ENCODE data around the gene THPO. TPM values are rescaled to one million over a fixed set of nuclear protein-coding genes. Genes with fewer than 3 reads are reported as not detected.

Gene THPO
- polyA plus RNA-seq, 3 donors = 2.1 to 2.7 (median 2.5) TPM

- DNase-seq = no peak
Observed at GRCh38 chr3:184386047-184386806, 8.2 kb upstream of the THPO start.

DNA sequence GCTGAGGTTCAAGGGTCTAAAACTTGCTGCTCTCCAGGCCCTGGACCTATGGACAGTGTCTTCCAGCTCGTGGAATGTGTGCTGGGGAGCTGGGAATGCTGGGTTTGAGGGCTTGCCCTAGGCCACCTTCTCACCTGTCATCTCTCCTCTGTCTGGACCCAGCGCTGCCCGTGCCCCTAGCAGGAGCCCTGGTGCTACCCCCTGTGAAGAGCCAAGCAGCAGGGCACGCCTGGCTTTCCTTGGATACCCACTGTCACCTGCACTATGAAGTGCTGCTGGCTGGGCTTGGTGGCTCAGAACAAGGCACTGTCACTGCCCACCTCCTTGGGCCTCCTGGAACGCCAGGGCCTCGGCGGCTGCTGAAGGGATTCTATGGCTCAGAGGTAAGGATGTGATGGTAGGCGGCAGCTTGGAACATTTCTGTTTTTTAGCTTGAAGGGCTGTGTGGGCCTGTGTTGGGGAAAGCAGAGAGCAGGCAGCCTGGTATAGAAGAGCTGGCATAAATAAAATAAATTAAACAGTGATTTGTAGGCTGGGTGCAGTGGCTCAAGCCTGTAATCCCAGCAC is 6.9 kb upstream of the THPO start:
- no peak for DNase-seq

- no peak for DNase-seq
Observed at GRCh38 chr3:184384342-184384741, 6.3 kb upstream of the THPO start.

- no peak for DNase-seq
Observed at GRCh38 chr3:184383033-184383740, 5.2 kb upstream of the THPO start.

DNA sequence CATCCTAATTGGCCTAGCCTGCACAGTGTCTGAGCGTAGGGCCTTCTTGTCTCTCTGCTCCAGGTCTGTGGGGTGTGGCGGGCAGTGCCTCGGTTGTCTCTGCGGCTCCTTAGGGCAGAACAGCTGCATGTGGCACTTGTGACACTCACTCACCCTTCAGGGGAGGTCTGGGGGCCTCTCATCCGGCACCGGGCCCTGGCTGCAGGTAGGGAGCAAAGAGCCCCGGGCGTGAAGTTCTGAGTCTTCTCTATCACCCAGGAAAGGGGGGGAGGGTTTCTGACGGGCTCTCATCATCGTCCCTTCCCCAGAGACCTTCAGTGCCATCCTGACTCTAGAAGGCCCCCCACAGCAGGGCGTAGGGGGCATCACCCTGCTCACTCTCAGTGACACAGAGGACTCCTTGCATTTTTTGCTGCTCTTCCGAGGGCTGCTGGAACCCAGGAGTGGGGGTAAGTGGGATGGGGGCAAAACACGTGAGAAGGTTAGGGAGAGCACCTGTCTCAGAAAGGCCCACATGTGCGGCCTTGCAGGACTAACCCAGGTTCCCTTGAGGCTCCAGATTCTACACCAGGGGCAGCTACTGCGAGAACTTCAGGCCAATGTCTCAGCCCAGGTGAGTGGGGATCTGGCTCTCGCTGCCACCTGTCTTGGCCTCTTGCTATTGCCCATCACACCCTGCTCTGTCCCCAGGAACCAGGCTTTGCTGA is 4.5 kb upstream of the THPO start:
- DNase-seq = no peak

DNA sequence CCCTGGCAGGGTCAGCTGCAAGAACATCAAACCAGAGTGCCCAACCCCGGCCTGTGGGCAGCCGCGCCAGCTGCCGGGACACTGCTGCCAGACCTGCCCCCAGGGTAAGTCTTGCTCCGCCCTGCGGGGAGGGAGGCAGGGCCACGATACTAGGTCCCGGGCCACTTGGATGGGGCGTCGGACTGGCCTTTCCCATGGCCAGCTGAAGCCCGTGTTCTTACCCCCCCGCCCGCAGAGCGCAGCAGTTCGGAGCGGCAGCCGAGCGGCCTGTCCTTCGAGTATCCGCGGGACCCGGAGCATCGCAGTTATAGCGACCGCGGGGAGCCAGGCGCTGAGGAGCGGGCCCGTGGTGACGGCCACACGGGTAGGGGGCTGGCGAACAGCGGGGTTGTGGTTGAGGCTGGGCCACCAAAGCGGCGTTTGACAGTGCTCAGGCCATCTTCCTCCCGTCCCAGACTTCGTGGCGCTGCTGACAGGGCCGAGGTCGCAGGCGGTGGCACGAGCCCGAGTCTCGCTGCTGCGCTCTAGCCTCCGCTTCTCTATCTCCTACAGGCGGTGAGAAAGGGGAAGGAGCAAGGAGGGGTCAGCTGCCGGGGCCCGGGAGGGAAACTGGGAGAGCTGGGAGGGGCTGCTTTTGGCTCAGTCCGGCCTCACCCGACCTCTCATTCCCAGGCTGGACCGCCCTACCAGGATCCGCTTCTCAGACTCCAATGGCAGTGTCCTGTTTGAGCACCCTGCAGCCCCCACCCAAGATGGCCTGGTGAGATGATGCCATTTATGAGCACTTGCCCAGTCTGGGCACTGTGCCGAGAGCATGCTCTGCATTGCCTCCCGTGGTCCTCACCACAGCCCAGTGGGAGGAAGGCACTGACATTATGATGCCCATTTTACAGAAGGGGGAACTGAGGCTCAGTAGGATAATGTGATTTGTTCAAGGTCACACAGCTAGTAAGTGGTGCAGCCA is 3.5 kb upstream of the THPO start:
- no peak for DNase-seq

GRCh38 chr3:184380627-184381260 is 2.7 kb upstream of the THPO start:
- no peak for DNase-seq

DNA sequence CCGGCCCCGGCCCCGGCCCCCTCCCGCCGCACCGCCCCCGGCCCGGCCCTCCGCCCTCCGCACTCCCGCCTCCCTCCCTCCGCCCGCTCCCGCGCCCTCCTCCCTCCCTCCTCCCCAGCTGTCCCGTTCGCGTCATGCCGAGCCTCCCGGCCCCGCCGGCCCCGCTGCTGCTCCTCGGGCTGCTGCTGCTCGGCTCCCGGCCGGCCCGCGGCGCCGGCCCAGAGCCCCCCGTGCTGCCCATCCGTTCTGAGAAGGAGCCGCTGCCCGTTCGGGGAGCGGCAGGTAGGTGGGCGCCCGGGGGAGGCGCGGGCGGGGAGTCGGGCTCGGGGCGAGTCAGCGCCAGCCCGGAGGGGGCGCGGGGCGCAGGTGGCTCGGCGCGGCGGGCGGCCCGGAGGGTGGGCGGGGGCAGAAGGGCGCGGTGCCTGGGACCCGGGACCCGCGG is 2.2 kb upstream of the THPO start:
- no peak for DNase-seq

DNA sequence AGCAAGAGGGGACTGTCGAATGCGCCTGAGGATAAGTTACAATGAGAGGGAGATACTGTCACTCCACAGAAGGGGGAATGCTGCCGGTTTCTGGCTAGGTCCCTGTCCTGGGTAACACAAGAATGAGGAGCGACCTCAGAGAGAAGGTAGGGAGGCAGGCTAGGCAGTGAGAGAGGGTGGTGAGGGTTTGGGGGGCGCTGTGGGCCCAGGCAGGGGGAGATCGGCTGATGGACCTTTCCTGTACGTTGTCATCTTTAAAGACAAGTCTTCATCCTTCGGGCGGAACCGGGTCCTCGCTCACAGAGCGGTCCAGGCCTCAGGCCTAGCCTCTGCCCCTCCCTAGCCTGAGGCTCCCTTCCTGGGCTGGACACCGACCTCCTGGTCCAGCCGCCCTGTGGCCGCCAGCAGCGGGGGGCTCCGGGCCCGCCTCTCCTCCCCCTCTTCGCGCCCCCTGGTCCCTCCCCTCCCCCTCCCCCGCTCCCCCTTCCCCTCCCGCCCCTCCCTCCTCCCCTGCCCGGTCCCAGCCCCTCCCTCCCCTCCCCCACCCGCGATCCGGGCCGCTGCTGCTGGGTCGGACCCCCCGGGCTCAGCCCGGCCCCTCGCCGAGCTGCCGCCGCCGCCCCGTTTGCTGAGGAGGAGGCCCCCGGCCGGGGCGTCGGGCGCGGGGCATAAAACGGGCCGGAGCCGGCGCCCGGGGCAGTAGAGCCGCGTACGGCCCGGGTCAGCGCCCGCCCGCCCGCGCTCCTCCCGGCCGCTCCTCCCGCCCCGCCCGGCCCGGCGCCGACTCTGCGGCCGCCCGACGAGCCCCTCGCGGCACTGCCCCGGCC is 1.6 kb upstream of the THPO start, which contains the start of gene CHRD:
TSS of gene CHRD (plus strand) at position 697 of the 827 bp plus-strand sequence. CDS start 265 bp downstream, outside the sequence.
- no peak for DNase-seq

DNA sequence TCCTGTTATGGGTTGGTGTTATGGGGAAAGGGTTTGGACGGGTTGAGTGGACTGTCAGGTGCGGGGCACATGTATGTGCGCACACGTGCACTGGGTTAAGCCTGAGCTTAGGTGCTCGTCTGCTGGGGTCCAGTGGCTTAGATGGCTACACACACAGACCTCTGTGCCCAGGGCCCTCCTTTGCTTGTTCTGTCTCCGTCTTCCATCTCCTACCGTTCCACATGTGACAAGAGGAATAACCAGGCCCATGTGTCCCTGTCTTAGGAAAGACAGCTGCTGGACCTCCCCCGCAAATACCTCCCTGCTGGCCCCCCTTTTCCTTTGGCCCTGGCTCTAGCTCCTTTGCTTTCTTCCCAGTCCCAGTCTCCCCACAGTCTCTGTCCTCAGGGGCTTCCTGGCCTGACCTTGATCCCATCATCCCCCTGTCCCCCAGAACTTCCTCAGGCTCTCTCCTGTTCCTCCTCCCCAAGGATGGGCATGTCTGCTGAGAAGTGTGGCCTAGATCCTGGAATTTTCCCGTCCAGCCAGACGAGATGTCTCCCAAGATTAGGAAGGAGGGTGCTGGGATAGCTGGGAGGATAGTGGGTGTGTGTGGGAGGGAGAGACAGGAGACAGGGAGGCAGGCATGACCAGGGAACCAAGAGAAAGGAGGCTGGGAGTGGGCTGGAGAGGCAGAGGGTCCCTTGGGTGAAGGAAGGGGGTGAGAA is 797 bp upstream of the THPO start:
- DNase-seq = no peak

DNA sequence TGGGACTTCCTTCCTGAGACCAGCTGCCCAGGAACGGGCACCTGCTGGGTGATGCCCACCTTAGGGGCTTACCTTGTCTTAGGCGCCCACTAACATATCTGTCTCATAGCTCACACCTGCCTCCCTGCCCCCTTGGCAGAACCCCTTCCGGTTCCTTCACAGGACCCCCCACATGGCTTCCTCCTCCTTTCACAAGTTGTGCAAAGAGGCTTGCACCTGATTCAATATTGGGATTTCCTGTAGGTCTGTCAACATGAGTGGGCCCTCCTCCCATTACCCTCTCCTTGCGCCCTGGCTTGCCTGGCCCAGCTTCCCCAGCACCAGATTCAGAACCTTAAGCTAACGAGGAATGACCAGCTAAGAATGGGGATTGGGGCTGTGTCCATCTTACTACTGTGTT is 633 bp downstream of the THPO start:
- no peak for DNase-seq

DNA sequence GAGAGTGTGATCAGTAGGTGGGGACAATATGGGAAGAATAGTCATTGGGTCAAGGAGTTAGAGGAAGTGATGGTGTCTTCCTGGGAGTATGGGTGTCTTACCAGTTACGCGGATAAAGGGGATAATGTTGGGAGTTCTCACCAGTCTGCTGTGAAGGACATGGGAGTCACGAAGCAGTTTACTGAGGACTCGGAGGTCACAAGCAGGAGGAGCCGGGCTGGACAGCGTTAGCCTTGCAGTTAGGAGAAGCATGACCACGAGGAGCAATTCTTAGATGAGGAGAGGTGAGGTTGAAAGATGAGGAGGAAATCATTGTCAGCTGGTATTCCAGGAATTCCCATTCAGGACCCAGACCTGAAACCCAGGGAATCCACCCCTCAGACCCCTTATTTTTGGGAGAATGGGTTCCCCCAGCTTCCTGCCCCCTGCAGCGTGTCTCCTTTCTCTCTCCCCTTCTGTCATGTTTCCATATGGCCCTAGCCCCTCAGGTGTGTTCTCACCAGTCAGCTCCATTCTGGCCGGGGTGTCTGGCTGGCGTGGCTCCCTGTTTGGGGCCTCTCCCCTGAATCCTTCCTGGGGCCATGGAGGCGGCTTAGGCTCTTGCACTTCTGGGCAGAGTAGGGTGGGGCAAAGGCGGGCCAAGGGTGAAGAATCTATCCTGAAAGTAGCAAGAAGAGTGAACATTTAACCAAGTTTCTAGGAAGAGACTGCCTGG is 2.1 kb downstream of the THPO start:
- no peak for DNase-seq

DNA sequence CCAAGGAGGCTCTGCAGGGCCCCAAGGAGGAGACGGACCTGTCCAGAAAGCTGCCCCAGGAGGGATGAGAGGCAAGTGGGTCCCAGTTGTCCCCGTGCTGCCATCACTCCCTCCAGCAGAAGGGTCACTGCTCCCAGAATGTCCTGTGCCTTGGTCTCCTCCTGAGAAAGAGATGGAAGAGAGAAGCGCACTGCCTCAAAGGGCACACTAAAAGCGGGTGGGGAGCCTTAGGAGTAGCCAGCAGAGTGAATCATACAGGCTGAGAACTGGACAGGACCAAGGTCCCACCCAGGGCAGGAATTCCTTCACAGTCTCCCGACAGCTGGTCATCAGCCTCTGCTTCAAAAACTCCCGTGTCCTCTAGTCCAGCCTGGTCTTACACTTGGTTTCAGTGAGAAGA is 4.6 kb downstream of the THPO start:
- no peak for DNase-seq

DNA sequence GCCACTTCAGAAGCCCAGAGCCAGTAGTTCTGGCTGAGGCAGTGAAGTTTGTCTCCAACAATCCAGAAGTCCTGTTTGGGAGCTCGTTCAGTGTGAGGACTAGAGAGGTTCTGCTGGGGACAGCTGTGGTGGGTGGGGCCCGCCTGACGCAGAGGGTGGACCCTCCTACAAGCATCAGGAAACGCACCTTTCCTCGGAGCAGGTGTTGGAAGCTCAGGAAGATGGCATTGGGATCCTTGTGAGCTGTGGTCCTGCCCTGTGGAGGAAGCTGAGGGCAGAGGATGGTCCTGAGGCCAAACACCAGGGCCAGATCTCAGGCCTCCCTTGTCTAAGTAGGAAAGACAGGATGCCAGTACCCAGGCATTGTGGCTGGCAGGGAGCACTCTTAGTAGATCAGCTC is 5.1 kb downstream of the THPO start:
- no peak for DNase-seq

GRCh38 chr3:184372296-184372821 is 5.6 kb downstream of the THPO start:
- DNase-seq = no peak

GRCh38 chr3:184371570-184372018 is 6.4 kb downstream of the THPO start:
- DNase-seq = peak; percentile 76

DNA sequence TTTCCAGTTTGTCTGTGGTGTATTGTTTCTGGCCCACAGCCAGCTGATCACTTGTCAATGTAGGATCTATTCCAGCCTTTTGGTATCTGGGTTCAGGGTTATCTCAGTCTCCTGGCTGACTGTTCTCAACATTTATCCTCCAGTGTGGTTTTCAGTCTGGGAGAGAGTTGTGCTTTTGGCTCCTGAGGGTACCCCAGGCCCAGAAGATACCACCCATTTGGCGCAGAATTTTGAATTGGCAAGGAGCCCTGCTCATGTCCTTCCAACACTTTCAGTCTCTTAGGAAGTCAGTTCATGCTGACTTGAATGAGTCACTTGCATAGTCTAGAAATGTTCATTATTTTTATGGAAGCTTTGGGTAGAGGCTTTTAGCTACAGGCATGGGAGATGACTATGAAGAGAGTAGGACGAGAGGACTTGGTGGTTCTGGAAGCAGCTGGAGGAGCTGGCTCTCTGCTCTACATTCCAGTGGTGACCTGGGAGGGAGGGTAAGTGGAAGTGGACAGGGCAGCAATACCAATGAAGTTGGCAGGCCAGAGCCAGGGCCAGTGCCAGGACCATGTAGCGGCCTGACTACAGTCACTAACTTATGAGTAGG is 9.3 kb downstream of the THPO start:
- no peak for DNase-seq

- no peak for DNase-seq
Observed at GRCh38 chr3:184368116-184368515, 9.9 kb downstream of the THPO start.

All from renal pelvis (tissue), 4 donors.